Hepatocyte (in vitro differentiated cells): ENCODE measurements around the gene FLOT2. TPM values are rescaled to one million over a fixed set of nuclear protein-coding genes. Genes with fewer than 3 reads are reported as not detected.

Experiments used
- DNase-seq: peaks from one replicate; pipeline ENCODE4 v3.0.0-alpha.2; 2016; ENCODE audit warnings: low spot score
- H2AFZ ChIP-seq: fragments of 200-600 bp; sonication (generic); 2 replicates; pipeline ENCODE4 v1.6.0; 2016; ENCODE audit warnings: antibody characterized with exemption, mild to moderate bottlenecking
- H3K27ac ChIP-seq: fragments of 200-600 bp; sonication (generic); 2 replicates; pipeline ENCODE4 v1.5.1; 2016; ENCODE audit warnings: mild to moderate bottlenecking
- H3K27me3 ChIP-seq: fragments of 200-600 bp; sonication (generic); 2 replicates; pipeline ENCODE4 v1.6.1; 2016
- H3K36me3 ChIP-seq: fragments of 200-600 bp; sonication (generic); replicated peaks from 2 replicates; pipeline ENCODE4 v1.5.1; 2016; ENCODE audit warnings: low read depth; ENCODE audit not compliant: insufficient read depth
- H3K4me1 ChIP-seq: fragments of 200-600 bp; sonication (generic); 2 replicates; pipeline ENCODE4 v1.5.1; 2016; ENCODE audit warnings: mild to moderate bottlenecking, moderate library complexity; ENCODE audit not compliant: insufficient read depth
- H3K4me2 ChIP-seq: fragments of 200-600 bp; sonication (generic); 2 replicates; pipeline ENCODE4 v1.6.0; 2016
- H3K4me3 ChIP-seq: fragments of 200-600 bp; sonication (generic); 2 replicates; pipeline ENCODE4 v1.5.1; 2016; ENCODE audit warnings: mild to moderate bottlenecking
- H3K79me2 ChIP-seq: fragments of 200-600 bp; sonication (generic); 2 replicates; pipeline ENCODE4 v1.6.0; 2017; ENCODE audit warnings: mild to moderate bottlenecking
- H3K9me2 ChIP-seq: fragments of 200-600 bp; sonication (generic); replicated peaks from 2 replicates; pipeline ENCODE4 v1.6.0; 2017; ENCODE audit warnings: mild to moderate bottlenecking; ENCODE audit not compliant: insufficient read depth
- H3K9me3 ChIP-seq: fragments of 200-600 bp; sonication (generic); 2 replicates; pipeline ENCODE4 v1.5.1; 2016; ENCODE audit warnings: low read depth, mild to moderate bottlenecking
- H4K20me1 ChIP-seq: fragments of 200-600 bp; sonication (generic); 2 replicates; pipeline ENCODE4 v1.6.0; 2016; ENCODE audit warnings: mild to moderate bottlenecking; ENCODE audit not compliant: insufficient read depth, poor library complexity, severe bottlenecking
- CTCF ChIP-seq: fragments of 200-600 bp; sonication (generic); IDR thresholded peaks from 2 replicates; pipeline ENCODE4 v1.5.1; 2016; ENCODE audit warnings: antibody characterized with exemption, mild to moderate bottlenecking; ENCODE audit not compliant: poor library complexity
- EZH2 ChIP-seq: fragments of 200-600 bp; sonication (generic); IDR thresholded peaks from 2 replicates; pipeline ENCODE4 v1.6.1; 2016; ENCODE audit warnings: antibody characterized with exemption, mild to moderate bottlenecking, borderline replicate concordance
- EZH2phosphoT487 ChIP-seq: fragments of 200-600 bp; sonication (generic); IDR thresholded peaks from one replicate; pipeline ENCODE4 v1.6.1; 2018; ENCODE audit warnings: antibody characterized with exemption, mild to moderate bottlenecking, low read depth, moderate library complexity; ENCODE audit not compliant: unreplicated experiment, severe bottlenecking
- WGBS: methylation state at CpG from one replicate; pipeline ENCODE4 v1.1.6; 2016; ENCODE audit warnings: low lambda C conversion rate; ENCODE audit errors: missing lambda C conversion rate; 5-methylcytosine and 5-hydroxymethylcytosine counted together
- polyA plus RNA-seq: library from polyadenylated mRNA; unstranded; fragments of >200 nt; fragmentation: Nextera tagmentation; extraction: Ambion mirVana; gene quantifications from 2 replicates; pipeline ENCODE4 v1.2.1, GENCODE V29; 2016
- total RNA-seq: library from RNA; depleted of rRNA; stranded (reverse); fragments of >200 nt; gene quantifications from 2 replicates; pipeline ENCODE4 v1.2.3, GENCODE V29; 2014

FLOT2 gene
- total and polyA plus RNA-seq, 2 experiments from 2014 or later, result 42.0 to 64.0 TPM

DNA sequence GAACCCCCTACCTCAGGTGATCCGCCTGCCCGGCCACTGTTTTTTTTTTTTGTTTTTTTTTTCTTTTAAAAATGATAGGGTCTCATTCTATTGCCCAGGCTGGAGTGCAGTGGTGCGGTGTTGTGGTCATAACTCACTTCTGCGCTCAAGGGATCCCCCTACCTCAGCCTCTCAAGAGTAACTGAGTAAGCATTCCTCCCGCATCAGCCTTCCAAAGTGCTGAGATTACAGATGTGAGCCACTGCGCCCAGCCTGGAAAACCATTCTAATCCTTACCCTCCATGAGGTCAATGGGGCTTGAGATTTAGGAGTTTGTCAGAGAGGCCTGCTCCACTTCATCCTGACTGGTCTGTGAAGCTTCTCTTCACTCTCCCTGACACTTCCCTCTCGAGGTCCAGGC is 30.3 kb downstream of the FLOT2 start:
- no peak for DNase-seq
- Histone ChIP-seq H3K9me3 (no peaks in the 10 kb centered on the region), H3K4me1 (no peaks in the 10 kb centered on the region), H3K36me3 (no peaks in the 10 kb centered on the region), H4K20me1 (no peaks in the 10 kb centered on the region), H2AFZ (no peak overlapping the region), H3K27me3 (no peaks in the 10 kb centered on the region), H3K4me2 (no peak overlapping the region), H3K4me3 (no peak overlapping the region), H3K9me2 (no peaks in the 10 kb centered on the region), H3K79me2 (no peaks in the 10 kb centered on the region), H3K27ac (no peak overlapping the region)
- no peak for TF ChIP-seq EZH2phosphoT487
- no peak for TF ChIP-seq CTCF
- no peak for TF ChIP-seq EZH2
- WGBS, result 87% methylated on average over 7 of the region's 7 CpGs

- Histone ChIP-seq H3K36me3 (no peaks in the 10 kb centered on the region), H2AFZ (no peak overlapping the region), H3K4me2 (no peak overlapping the region), H3K27ac (peak overlapping the region; percentile 89), H3K9me3 (no peaks in the 10 kb centered on the region), H3K27me3 (no peaks in the 10 kb centered on the region), H3K9me2 (no peaks in the 10 kb centered on the region), H3K4me3 (no peak overlapping the region), H3K79me2 (no peaks in the 10 kb centered on the region), H3K4me1 (no peaks in the 10 kb centered on the region), H4K20me1 (no peaks in the 10 kb centered on the region)
- TF ChIP-seq EZH2 (no peak), EZH2phosphoT487 (no peak), CTCF (no peak)
- 87% methylated on average over 13 of the region's 13 CpGs for WGBS
- no peak for DNase-seq
These were observed 31.4 kb downstream of the FLOT2 start for GRCh38 chr17:28865946-28866752.

DNA sequence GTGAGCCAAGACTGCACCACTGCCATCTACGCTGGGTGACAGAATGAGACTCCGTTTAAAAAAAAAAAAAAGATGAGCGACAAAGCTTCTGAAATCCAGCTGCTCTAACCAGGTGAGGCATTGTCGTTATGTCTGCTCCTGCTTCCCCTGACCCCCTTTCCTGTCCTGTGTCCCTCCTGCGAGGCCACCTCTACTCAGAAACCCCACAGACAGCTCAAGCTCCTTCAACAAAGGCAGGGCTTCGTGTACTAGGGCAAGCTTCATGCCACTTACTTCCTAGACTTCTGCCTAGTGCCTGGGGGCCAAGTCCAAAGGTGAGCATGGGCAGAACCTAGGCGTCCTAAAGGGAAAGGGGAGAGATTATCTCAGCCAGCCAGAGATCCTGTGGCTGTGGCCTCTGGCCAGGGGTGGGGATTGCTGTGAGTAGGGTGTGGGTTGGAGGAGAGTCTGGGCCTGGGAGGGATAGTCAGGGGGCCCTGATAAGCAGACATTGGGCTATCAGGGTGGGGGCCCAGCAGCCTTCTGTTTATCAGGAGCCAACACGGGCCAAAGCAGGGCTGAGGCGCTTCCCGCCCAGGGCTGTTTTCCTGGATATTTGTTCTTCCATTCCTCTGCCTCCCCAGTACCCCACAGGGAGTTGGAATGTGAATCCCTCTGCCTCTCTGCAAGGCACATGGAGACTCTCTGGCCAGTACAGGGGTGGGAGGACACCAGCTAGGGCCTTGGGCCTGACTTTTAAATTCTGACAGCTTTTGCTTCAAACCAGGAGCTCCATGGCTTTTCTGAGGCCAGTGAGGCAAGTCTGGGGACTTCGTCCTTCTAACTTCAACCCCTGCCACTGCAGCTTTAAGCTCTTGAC is 32.3 kb downstream of the FLOT2 start:
- H3K4me2 ChIP-seq, result no peak overlapping the region
- no peaks in the 10 kb centered on the region for H4K20me1 ChIP-seq
- no peaks in the 10 kb centered on the region for H3K4me1 ChIP-seq
- no peaks in the 10 kb centered on the region for H3K9me2 ChIP-seq
- DNase-seq, result peak; percentile 47
- H3K36me3 ChIP-seq, result no peaks in the 10 kb centered on the region
- peak overlapping the region; percentile 89 for H3K27ac ChIP-seq
- 64% methylated on average over 11 of the region's 11 CpGs for WGBS
- H3K27me3 ChIP-seq, result no peaks in the 10 kb centered on the region
- H3K79me2 ChIP-seq, result no peaks in the 10 kb centered on the region
- H3K9me3 ChIP-seq, result no peaks in the 10 kb centered on the region
- peak overlapping the region; percentile 27 for H2AFZ ChIP-seq
- H3K4me3 ChIP-seq, result no peak overlapping the region
- no peak for TF ChIP-seq CTCF
- no peak for TF ChIP-seq EZH2phosphoT487
- TF ChIP-seq EZH2, result no peak
